HepG2 (cell line): ENCODE results near the gene SPA17. TPM values are rescaled to one million over a fixed set of nuclear protein-coding genes. Genes with fewer than 3 reads are reported as not detected.

Experiments used
- HMGXB4 ChIP-seq, 2 experiments: sonication (generic) in 1 of 2; formaldehyde crosslinking in 1 of 2; IDR thresholded peaks; 2 replicates each; pipeline versions ENCODE4 v1.4.0 to v1.6.1; 2018 to 2020; ENCODE audit warnings: missing genetic modification reagents in 2 of 2, borderline replicate concordance in 1 of 2, low read depth in 1 of 2, mild to moderate bottlenecking in 1 of 2, missing biosample characterization in 1 of 2
- JUNB ChIP-seq: sonication (generic); formaldehyde crosslinking; IDR thresholded peaks from 2 replicates; pipeline ENCODE4 v1.8.0; 2022; ENCODE audit warnings: missing genetic modification reagents, mild to moderate bottlenecking, borderline replicate concordance
- MNT ChIP-seq: fragments of 450-650 bp; IDR thresholded peaks from 2 replicates; pipeline ENCODE4 v1.6.1; 2016
- NFIC ChIP-seq: IDR thresholded peaks from 2 replicates; pipeline ENCODE4 v1.6.1; 2012; ENCODE audit warnings: mild to moderate bottlenecking, low read length, inconsistent platforms
- SKIL ChIP-seq: sonication (generic); formaldehyde crosslinking; IDR thresholded peaks from 2 replicates; pipeline ENCODE4 v1.8.0; 2022; ENCODE audit warnings: missing genetic modification reagents, mild to moderate bottlenecking, moderate library complexity, borderline replicate concordance
- SMC3 ChIP-seq: IDR thresholded peaks from 2 replicates; pipeline ENCODE4 v1.6.1; 2011; ENCODE audit warnings: low read length, improper control_type of control experiment
- STAG1 ChIP-seq: sonication (generic); formaldehyde crosslinking; IDR thresholded peaks from 2 replicates; pipeline ENCODE4 v1.4.0; 2020; ENCODE audit warnings: missing genetic modification reagents
- YY1 ChIP-seq: IDR thresholded peaks from 2 replicates; pipeline ENCODE4 v1.6.1; 2011; ENCODE audit warnings: low read length, low read depth, moderate library complexity, mild to moderate bottlenecking; ENCODE audit not compliant: insufficient read depth, insufficient replicate concordance
- ZBTB20 ChIP-seq: sonication (generic); formaldehyde crosslinking; IDR thresholded peaks from 2 replicates; pipeline ENCODE4 v1.8.1; 2023; ENCODE audit warnings: missing genetic modification reagents, low read depth, mild to moderate bottlenecking, borderline replicate concordance
- polyA plus RNA-seq, 8 experiments: library from polyadenylated mRNA; depleted of rRNA in 3 of 8; stranded (reverse) in 7 of 8; unstranded in 1 of 8; fragments of >200 nt; fragmentation: Illumina TruSeq in 4 of 8; extraction: Trizol in 4 of 8; gene quantifications; 2 replicates each; pipeline versions ENCODE4 v1.2.1 to v1.2.3, GENCODE V29; 2011 to 2016; ENCODE audit warnings: low read depth in 4 of 8, missing spikeins in 1 of 8, mixed read lengths in 1 of 8; ENCODE audit not compliant: insufficient read depth in 1 of 8
- total RNA-seq, 5 experiments: library from RNA; depleted of rRNA; stranded (reverse); fragments of >200 nt; fragmentation: Illumina TruSeq; extraction: Trizol; gene quantifications; 2 replicates each; pipeline ENCODE4 v1.2.3, GENCODE V29; 2016; ENCODE audit warnings: low read depth in 1 of 5
- TF ChIP-seq, protein P1 (sequence below): sonication (generic); formaldehyde crosslinking; IDR thresholded peaks from 2 replicates; pipeline ENCODE4 v1.8.1; 2023; ENCODE audit warnings: missing genetic modification reagents, inconsistent platforms, borderline replicate concordance

SPA17 gene
- total and polyA plus RNA-seq, 2 of the 13 experiments (the other 11 are each of a cell fraction or from before 2014, with no cell fraction given), result 4.4 to 8.4 TPM

DNA sequence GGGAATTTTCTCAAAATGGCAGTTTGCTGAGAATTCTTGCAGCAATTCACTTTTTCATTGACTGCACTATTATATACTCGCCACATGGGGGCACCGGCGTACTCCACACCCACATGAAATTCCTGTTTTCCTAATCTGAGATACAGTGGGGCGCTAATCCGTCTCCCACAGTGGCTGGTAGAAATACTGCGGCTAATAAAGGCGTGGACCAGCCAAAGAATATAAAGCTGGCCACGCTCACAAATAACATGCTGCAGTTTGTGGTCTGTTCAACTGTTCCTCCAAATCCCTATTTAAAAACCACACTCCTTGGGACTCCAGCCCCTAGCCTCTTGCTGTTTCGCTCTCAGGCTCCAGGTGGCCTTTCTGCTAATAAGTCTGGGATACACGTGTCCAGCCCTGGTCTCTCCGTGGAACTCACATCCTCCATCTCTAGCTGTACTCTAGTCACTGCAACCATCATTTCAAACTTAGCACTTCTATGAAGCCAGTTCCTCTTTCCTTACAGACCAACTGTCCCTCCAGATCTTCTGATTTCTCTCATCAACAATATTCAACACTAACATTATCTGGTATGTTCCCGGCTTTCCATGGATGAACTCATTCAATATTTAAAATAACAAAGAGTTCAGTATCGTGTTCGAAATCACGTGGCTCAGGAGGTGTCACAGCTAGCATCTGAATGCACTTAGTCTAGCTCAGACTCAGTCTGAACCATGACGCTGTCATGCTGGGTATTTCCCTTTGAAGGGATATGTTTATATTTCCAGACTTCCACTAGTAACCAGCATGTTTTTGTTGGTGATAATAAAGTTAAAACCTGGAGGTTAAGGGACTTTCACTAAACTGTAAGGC lies 29.1 kb upstream of the SPA17 start (continued):
- TF ChIP-seq HMGXB4 (CRISPR knock-in tag; IDR thresholded peaks at IDR 0.05; ENCODE audit: borderline replicate concordance in 1 of 2, low read depth in 1 of 2) (peak; percentile 57 to 60), MNT (peak; percentile 48; the same call in 1 of the 2 replicates), YY1 (peak; percentile 16), ZBTB20 (CRISPR knock-in tag) (no peak), SMC3 (peak; percentile 71), STAG1 (peak; percentile 82), JUNB (CRISPR knock-in tag) (no peak), NFIC (no peak), SKIL (CRISPR knock-in tag) (no peak)
- TF ChIP-seq, protein P1, sequence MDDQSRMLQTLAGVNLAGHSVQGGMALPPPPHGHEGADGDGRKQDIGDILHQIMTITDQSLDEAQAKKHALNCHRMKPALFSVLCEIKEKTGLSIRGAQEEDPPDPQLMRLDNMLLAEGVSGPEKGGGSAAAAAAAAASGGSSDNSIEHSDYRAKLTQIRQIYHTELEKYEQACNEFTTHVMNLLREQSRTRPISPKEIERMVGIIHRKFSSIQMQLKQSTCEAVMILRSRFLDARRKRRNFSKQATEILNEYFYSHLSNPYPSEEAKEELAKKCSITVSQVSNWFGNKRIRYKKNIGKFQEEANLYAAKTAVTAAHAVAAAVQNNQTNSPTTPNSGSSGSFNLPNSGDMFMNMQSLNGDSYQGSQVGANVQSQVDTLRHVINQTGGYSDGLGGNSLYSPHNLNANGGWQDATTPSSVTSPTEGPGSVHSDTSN (CRISPR knock-in tag), result no peak
